ELR (cell line): ENCODE measurements around the gene PAX9.
"Not testable (repeated sequence)": the region's sequence is repeated elsewhere in the genome, so short reads cannot be mapped to it uniquely, and the experiment has no call there.

Source experiments
- DNase-seq: peaks from one replicate; pipeline ENCODE4 v3.0.0-alpha.2; 2015; ENCODE audit warnings: low read depth

PAX9 gene

DNA sequence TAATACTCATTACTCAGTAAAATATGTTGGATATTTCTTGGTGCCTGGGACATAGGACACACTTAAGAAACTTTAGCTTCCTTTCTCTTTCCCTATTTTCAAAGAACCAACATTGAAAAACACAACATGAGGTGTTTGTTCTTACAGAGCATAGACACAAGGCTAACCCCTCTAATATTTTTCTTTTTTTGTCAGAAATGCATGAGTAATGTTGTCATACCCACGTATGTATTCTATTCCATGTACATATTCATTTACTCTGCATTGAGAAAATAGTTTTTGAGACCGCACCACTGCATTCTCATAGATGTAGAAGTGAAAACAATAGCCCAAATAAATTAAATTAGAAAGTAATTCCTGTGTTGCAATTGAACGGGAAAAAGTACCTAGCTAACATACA is 13.0 kb downstream of the PAX9 start:
- DNase-seq: no peak

- no peak for DNase-seq
Measured at GRCh38 chr14:36675581-36675980, 13.9 kb downstream of the PAX9 start.

DNA sequence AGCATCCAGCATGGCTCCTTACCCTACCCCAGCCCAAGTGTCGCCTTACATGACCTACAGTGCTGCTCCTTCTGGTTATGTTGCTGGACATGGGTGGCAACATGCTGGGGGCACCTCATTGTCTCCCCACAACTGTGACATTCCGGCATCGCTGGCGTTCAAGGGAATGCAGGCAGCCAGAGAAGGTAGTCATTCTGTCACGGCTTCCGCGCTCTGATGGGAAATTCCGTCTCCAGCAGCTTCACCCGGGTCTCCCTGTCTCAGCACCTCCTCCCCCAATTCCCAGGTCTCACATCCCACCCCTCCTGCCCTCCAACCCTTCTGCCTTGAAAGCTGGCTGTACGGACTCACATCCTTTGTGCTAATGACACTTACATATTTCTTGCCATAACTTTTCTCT is 14.6 kb downstream of the PAX9 start:
- no peak for DNase-seq

- no peak for DNase-seq
Measured at GRCh38 chr14:36682338-36682737, 20.7 kb downstream of the PAX9 start.

- DNase-seq: no peak
Measured at GRCh38 chr14:36683083-36683724, 21.5 kb downstream of the PAX9 start.

- no peak for DNase-seq
Measured at GRCh38 chr14:36684946-36685345, 23.3 kb downstream of the PAX9 start.

GRCh38 chr14:36690311-36691040 is 28.8 kb downstream of the PAX9 start:
- DNase-seq: peak; percentile 15

DNA sequence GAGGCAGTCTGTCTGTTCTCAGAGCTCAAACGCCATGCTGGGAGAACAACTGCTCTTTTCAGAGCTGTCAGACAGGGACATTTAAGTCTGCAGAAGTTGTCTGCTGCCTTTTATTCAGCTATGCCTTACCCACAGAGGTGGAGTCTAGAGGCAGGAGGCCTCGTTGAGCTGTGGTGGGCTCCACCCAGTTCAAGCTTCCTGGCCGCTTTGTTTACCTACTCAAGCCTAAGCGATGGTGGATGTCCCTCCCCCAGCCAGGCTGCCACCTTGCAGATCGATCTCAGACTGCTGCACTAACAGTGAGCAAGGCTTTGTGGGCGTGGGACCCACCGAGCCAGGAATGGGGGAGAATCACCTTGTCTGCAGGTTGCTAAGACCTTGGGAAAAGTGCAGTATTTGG is 37.8 kb downstream of the PAX9 start:
- not testable (repeated sequence) for DNase-seq

DNA sequence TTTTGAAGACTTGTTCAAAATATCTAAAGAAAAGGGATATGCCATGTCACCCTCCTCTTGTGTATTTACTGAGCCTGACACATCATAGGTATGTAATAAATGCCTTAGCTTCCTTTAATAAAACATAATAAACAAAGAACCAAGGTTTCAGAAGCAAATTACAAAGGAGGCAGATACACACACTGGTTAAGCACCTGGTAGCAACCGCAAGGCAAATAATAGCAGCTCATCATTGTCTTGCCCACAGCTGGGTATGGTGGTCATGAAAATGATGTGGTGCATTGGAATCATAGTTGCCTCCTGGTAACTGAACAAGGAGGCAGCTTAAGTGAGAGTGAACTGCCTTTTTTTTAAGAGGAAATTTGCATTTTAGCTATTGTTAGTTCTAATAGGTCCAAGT is 39.0 kb downstream of the PAX9 start:
- DNase-seq: no peak

- no peak for DNase-seq
Measured at GRCh38 chr14:36701132-36701531, 39.5 kb downstream of the PAX9 start.

- no peak for DNase-seq
Measured at GRCh38 chr14:36702474-36702873, 40.8 kb downstream of the PAX9 start.

DNA sequence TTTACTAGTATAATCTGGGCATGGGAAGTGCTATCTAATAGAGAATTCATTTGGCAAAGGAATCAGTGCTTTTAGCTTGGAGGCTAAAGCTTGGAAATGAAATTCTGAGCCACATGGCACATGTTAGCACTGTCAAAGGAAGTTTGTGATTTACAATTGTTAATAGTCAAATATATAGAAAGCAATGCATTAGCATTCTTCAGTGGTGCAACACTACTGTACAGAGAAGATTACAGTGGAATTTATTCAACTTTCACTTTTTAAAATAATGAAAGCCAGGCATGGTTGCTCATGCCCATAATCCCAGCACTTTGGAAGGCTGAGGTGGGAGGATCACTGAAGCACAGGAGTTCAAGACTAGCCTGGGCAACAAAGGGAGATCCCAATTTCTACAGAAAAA is 45.9 kb downstream of the PAX9 start:
- no peak for DNase-seq

DNA sequence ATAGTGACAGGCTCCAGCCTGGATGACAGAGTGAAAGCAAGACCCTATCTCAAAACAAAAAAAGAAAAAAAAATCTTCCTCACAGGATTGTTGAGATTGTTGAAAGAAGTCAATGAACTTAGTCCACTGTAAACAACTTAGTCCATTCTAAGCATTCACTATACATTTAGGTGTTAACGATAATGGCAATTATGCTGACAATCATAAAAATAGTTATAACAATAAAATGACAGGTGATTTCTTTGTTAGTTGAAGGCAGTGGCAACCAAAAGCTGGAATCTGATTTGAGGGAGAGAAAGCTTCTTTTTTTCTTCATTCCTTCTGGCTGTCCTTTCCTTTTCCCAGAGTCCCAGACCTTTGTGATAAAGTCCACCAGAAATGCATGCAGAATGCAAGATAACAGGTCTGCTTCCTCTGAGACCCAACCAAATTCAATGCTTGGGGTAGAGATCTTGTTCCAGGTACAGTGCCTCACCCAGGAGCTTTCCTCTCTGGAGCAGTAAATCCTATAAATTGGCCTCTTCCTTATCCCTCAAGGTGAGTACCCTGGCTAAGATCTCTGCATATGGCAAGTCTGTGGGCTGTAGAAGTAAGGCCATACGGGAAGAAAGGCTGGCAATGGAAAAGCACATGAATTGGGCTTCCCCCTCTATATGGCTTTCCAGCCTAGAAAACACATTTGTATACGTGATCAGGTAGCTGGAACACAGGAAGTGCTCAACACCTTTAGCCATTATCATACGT is 52.5 kb downstream of the PAX9 start:
- no peak for DNase-seq

DNA sequence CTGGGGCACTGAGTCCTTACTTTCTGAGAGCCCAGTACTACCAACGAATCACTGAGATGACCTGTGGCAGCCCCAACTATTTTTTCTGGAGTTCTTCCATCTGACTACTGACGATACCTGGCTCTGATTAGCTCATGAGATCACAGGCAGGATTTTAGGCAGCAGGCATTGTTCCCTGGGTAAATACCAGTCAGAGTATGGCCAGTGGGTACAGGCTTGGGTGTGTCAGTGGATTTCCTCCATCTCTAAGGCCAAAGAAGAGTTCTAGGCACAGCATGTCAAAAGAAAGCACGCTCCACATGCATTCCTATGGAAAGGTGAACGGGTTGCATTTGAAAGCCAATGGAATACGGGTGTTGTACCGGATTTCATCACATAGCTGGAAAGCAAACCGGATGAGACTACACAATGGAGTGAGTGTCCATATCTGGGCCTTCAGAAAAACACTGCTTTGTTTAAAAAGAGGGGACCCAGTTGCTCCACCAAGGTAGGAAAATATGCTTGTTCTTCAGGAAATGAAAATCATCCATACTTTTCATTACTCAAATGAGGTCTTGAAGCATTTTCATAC is 55.0 kb downstream of the PAX9 start:
- no peak for DNase-seq

DNA sequence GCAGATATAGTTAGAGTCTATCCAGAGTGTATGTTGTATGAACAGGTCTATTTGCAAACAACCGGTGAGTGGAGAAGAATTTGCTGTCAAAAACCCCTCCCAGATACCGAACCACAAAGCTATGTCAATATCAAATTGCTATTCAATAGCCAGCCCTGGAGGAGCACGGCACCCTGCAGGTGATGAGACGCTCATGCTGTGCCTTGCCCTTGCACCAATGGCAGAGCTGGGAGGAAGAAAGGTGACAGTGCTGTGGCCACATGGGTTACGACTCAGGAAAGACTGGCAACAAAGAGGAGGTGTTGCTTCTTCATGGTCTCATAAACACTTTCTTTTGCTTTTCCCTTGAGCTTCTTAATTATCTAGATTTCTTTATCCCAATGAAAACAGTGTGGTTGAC is 55.7 kb downstream of the PAX9 start:
- DNase-seq: no peak

- no peak for DNase-seq
Measured at GRCh38 chr14:36718216-36718615, 56.6 kb downstream of the PAX9 start.

GRCh38 chr14:36719823-36720222 is 58.2 kb downstream of the PAX9 start:
- DNase-seq: no peak

DNA sequence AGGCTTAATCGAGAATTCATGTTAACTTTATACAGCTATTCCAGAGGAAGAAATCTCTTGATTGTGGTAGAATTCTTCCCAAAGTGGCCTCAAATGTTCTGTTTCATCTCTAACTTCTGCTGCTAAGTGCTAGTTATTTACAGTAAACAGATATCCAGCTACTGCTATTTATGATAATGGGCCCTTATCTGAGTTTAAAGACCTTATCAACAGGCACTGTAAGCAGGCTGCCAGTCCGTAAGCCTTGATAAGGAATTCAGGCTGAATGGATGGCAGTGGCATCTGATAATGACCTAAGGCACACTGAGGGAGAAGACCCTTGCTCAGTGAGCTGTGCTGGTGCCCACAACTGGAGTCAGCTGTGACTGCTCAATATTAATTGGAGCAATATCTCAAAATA is 59.0 kb downstream of the PAX9 start:
- no peak for DNase-seq

DNA sequence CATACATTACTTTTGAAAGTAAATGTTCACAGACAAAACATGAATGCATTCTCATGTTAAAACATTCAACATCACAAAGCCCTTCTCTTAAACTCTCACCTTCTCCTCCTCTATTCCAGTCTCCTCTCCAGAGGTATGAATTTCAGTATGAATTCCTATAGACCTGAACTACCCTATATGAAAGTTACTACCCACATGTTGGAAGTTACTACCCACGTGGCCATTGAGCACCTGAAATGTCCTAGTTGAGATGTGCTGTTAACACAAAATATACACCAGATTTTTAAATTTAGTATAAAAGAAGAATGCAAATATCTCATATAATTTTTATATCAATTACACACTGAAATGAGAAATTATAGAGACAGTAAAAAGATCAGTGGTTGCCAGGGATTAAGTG is 60.2 kb downstream of the PAX9 start:
- DNase-seq: no peak

DNA sequence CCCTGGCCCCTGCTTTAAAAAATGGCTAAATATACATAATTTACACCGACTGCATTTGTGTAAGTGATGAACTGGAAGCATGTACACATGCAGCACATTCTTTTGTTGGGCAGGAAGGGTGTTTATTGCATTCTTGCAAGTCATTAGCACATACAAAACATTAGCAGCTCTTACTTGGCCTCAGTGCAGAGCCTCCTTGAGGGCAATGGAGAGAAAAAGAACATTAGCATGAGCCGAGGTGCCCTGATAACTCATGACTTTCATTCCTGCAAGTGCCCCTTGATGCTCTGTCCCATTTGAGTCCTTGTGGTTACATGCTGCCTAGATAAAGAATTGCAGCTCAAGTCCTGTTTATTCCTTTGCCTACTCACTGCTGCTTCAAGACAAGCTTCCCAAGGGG is 61.9 kb downstream of the PAX9 start:
- DNase-seq: no peak

DNA sequence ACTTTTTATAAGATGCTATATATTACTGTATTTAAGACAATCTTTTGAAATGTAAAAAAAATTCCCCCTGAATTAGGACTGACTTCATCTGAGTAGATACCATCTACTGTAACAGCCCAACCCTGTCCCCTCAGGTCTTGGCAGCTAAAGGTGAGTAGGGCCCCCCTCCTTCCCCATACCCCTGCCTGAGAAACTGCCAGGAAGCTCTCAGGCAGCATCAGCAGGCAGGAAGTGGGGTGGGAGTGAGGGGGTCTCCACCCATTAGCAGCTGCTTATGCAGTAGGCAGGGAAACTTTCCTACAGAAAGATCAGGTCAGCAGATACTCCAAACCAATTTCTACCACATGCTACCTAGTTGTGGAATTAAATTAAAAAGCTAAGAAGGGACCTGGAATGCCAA is 62.5 kb downstream of the PAX9 start:
- no peak for DNase-seq

DNA sequence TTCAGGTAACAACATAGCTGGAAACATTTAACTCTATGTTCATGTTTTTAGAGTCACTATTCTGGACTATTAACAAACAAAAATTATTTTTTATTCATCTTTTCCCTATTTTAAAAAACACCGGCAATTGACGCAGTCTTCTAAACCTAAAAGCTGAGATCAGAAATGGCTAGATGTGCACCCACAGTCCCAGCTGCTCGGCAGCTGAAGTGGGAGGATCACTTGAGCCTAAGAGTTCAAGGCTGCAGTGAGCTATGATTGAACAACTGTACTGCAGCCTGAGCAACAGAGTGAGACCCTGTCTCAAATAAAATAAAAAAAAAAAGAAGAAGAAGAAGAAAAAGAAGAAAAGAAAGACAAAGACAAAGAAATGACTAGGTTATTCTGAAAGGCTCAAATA is 64.5 kb downstream of the PAX9 start:
- DNase-seq: no peak
